ENCODE data around the gene MCF2L2. TPM values are rescaled to one million over a fixed set of nuclear protein-coding genes. Genes with fewer than 3 reads are reported as not detected.

MCF2L2 gene
- polyA plus RNA-seq, 1 donor from 2014 or later: 9.3 TPM

DNA sequence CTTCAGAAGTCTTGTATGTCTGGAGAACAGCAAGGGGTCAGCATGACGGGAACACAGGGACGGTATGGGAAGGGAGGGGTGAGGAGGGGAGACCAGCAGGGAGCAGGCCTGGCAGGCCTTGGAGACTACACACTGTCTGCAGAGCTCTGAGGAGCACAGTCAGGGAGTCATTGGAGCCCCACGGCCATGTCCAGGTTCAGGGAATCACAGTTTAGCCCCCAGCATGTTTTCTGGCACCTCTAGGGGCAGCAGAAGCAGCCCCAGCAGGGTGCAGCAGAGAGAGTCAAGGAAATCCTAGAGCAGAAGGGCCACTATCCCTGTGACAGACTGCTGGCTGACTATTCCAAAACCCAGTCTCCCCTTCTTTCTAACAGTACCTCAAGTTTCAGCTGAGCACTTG is 269.1 kb downstream of the MCF2L2 start:
- no peak overlapping the region for H3K4me2 ChIP-seq (ENCODE audit: low read length)
- H2AFZ ChIP-seq (ENCODE audit: low read depth, low read length): no peak overlapping the region
- no peak overlapping the region for H3K4me3 ChIP-seq (ENCODE audit: low read length)
- no peak overlapping the region for H3K27ac ChIP-seq (ENCODE audit: low read length)
- H4K20me1 ChIP-seq (ENCODE audit: insufficient read depth): no peaks in the 10 kb centered on the region
- H3K9me2 ChIP-seq (ENCODE audit: insufficient read depth, low read length): no peaks in the 10 kb centered on the region
- H3F3A ChIP-seq (ENCODE audit: insufficient read depth, low read length, poor library complexity, severe bottlenecking): no peaks in the 10 kb centered on the region
- TF ChIP-seq POLR2AphosphoS5 (IDR thresholded peaks at IDR 0.05) (no peak), TAF1 (IDR thresholded peaks at IDR 0.05; ENCODE audit: low read depth) (no peak), REST (IDR thresholded peaks at IDR 0.05; ENCODE audit: borderline replicate concordance) (no peak), MXI1 (conservative IDR thresholded peaks at IDR 0.05; ENCODE audit: poor library complexity, severe bottlenecking) (no peak), SMC3 (conservative IDR thresholded peaks at IDR 0.05; ENCODE audit: poor library complexity) (no peak), RAD21 (conservative IDR thresholded peaks at IDR 0.05) (no peak), CTCF (IDR thresholded peaks at IDR 0.05; ENCODE audit: poor library complexity, severe bottlenecking) (no peak), EZH2 (IDR thresholded peaks at IDR 0.05; ENCODE audit: borderline replicate concordance, insufficient read depth, low read length, poor library complexity, severe bottlenecking) (no peak), EP300 (conservative IDR thresholded peaks at IDR 0.05; ENCODE audit: poor library complexity, severe bottlenecking) (no peak)
- H3K36me3 ChIP-seq (ENCODE audit: insufficient read depth, low read length): no peaks in the 10 kb centered on the region
- H3K9me3 ChIP-seq (ENCODE audit: low read length): no peaks in the 10 kb centered on the region
- H3K79me2 ChIP-seq (replicated peaks; ENCODE audit: insufficient read depth, low read length): no peaks in the 10 kb centered on the region
- no peak overlapping the region for H3K9ac ChIP-seq (ENCODE audit: low read length)
- peaks cover 14% of the 10 kb centered on the region for H3K27me3 ChIP-seq (ENCODE audit: insufficient read depth, low read depth, low read length)

- Histone ChIP-seq H3K79me2 (replicated peaks; ENCODE audit: insufficient read depth, low read length) (no peaks in the 10 kb centered on the region), H2AFZ (ENCODE audit: low read depth, low read length) (no peak overlapping the region), H3K27me3 (ENCODE audit: insufficient read depth, low read depth, low read length) (peaks cover 14% of the 10 kb centered on the region), H3K4me2 (ENCODE audit: low read length) (no peak overlapping the region), H3K27ac (ENCODE audit: low read length) (no peak overlapping the region), H3K36me3 (ENCODE audit: insufficient read depth, low read length) (no peaks in the 10 kb centered on the region), H3K4me3 (ENCODE audit: low read length) (no peak overlapping the region), H3K9ac (ENCODE audit: low read length) (no peak overlapping the region), H3K9me3 (ENCODE audit: low read length) (no peaks in the 10 kb centered on the region), H4K20me1 (ENCODE audit: insufficient read depth) (no peaks in the 10 kb centered on the region), H3K9me2 (ENCODE audit: insufficient read depth, low read length) (no peaks in the 10 kb centered on the region), H3F3A (ENCODE audit: insufficient read depth, low read length, poor library complexity, severe bottlenecking) (no peaks in the 10 kb centered on the region)
- TF ChIP-seq POLR2AphosphoS5 (IDR thresholded peaks at IDR 0.05) (no peak), SMC3 (conservative IDR thresholded peaks at IDR 0.05; ENCODE audit: poor library complexity) (no peak), TAF1 (IDR thresholded peaks at IDR 0.05; ENCODE audit: low read depth) (no peak), EP300 (conservative IDR thresholded peaks at IDR 0.05; ENCODE audit: poor library complexity, severe bottlenecking) (no peak), REST (IDR thresholded peaks at IDR 0.05; ENCODE audit: borderline replicate concordance) (no peak), CTCF (IDR thresholded peaks at IDR 0.05; ENCODE audit: poor library complexity, severe bottlenecking) (no peak), EZH2 (IDR thresholded peaks at IDR 0.05; ENCODE audit: borderline replicate concordance, insufficient read depth, low read length, poor library complexity, severe bottlenecking) (no peak), MXI1 (conservative IDR thresholded peaks at IDR 0.05; ENCODE audit: poor library complexity, severe bottlenecking) (no peak), RAD21 (conservative IDR thresholded peaks at IDR 0.05) (no peak)
Observed at GRCh38 chr3:183158551-183159006, 269.8 kb downstream of the MCF2L2 start.
